Adrenal gland (tissue), 5 donors: ENCODE measurements around the gene GSK3B.

Experiments
- CTCF ChIP-seq, 6 experiments: fragments of 450-650 bp in 4 of 6; fragments of 200-600 bp in 2 of 6; sonication (generic) in 1 of 6; IDR thresholded peaks; 1 replicate in 5 of 6; 2 replicates in 1 of 6; pipeline versions ENCODE4 v1.5.1 to v1.8.0; 2016 to 2021; ENCODE audit warnings: antibody characterized with exemption in 6 of 6, mild to moderate bottlenecking in 2 of 6, moderate library complexity in 1 of 6
- POLR2A ChIP-seq, 2 donors: fragments of 450-650 bp; IDR thresholded peaks; one replicate each; pipeline ENCODE4 v1.6.1; 2017; ENCODE audit warnings: antibody characterized with exemption in 2 of 2, mild to moderate bottlenecking in 2 of 2, moderate library complexity in 1 of 2
- donor health status: DM: no; HTN: no; CAD: no.

- TF ChIP-seq CTCF (IDR thresholded peaks at IDR 0.05) (no peak), POLR2A (IDR thresholded peaks at IDR 0.05) (no peak)
These were observed 932 bp downstream of the GSK3B start for GRCh38 chr3:120093119-120093910.
